SK-N-MC (cell line): ENCODE measurements around the gene TIMM10.
A peak's percentile ranks its signal among the peaks of the same experiment; 100 is the strongest.

Experiments
- DNase-seq: peaks from one replicate; pipeline ENCODE4 v3.0.0-alpha.2; 2011; ENCODE audit warnings: low read depth, low spot score
- H3K27ac ChIP-seq: fragments of 200-600 bp; sonication (generic); 2 replicates; pipeline ENCODE4 v1.5.1; 2016; ENCODE audit warnings: mixed run types
- H3K36me3 ChIP-seq: fragments of 200-600 bp; sonication (generic); 2 replicates; pipeline ENCODE4 v1.6.1; 2017; ENCODE audit warnings: antibody characterized with exemption, low read length, mixed read lengths; ENCODE audit not compliant: insufficient read depth
- H3K4me3 ChIP-seq: fragments of 200-600 bp; sonication (generic); 2 replicates; pipeline ENCODE4 v1.5.1; 2016
- H3K9ac ChIP-seq: fragments of 200-600 bp; sonication (generic); 2 replicates; pipeline ENCODE4 v1.8.0; 2017; ENCODE audit warnings: mixed run types, mixed read lengths; ENCODE audit not compliant: insufficient read length
- H3K9me3 ChIP-seq: fragments of 200-600 bp; sonication (generic); 2 replicates; pipeline ENCODE4 v1.6.1; 2017; ENCODE audit warnings: low read depth, mild to moderate bottlenecking, antibody characterized with exemption, low read length, moderate library complexity, mixed read lengths
- EZH2 ChIP-seq: fragments of 200-600 bp; sonication (generic); IDR thresholded peaks from one replicate; pipeline ENCODE4 v1.6.1; 2017; ENCODE audit warnings: antibody characterized with exemption
- FOXP2 ChIP-seq: optimal IDR thresholded peaks from 2 replicates; pipeline ENCODE3; 2011; ENCODE audit warnings: mild to moderate bottlenecking, moderate library complexity; ENCODE audit not compliant: insufficient read depth; ENCODE audit errors: extremely low read length, control extremely low read depth
- POLR2AphosphoS5 ChIP-seq: IDR thresholded peaks from 2 replicates; pipeline ENCODE4 v1.6.1; 2012; ENCODE audit warnings: mild to moderate bottlenecking, low read depth, low read length, borderline replicate concordance

TIMM10 gene

GRCh38 chr11:57493507-57494503 is 36.7 kb downstream of the TIMM10 start:
- H3K9ac ChIP-seq, result no peak overlapping the region
- no peaks in the 10 kb centered on the region for H3K9me3 ChIP-seq
- DNase-seq, result no peak
- no peak overlapping the region for H3K4me3 ChIP-seq
- no peak overlapping the region; the same call in 1 of the 2 replicates for H3K27ac ChIP-seq
- TF ChIP-seq FOXP2 (no peak), POLR2AphosphoS5 (no peak), EZH2 (no peak)
- H3K36me3 ChIP-seq, result peaks cover 8% of the 10 kb centered on the region; the same call in 1 of the 2 replicates

- Histone ChIP-seq H3K36me3 (peaks cover 8% of the 10 kb centered on the region; the same call in 1 of the 2 replicates), H3K27ac (no peak overlapping the region), H3K4me3 (no peak overlapping the region), H3K9ac (no peak overlapping the region), H3K9me3 (no peaks in the 10 kb centered on the region)
- DNase-seq, result no peak
- TF ChIP-seq EZH2, result no peak
- TF ChIP-seq POLR2AphosphoS5, result no peak
- no peak for TF ChIP-seq FOXP2
Measured at GRCh38 chr11:57491371-57492061, 39.0 kb downstream of the TIMM10 start.

- DNase-seq, result no peak
- no peak for TF ChIP-seq FOXP2
- TF ChIP-seq EZH2, result no peak
- no peak overlapping the region for H3K4me3 ChIP-seq
- H3K36me3 ChIP-seq, result peaks cover 8% of the 10 kb centered on the region; the same call in 1 of the 2 replicates
- H3K9me3 ChIP-seq, result no peaks in the 10 kb centered on the region
- no peak overlapping the region for H3K9ac ChIP-seq
- no peak overlapping the region for H3K27ac ChIP-seq
Measured at GRCh38 chr11:57490456-57491248, 39.9 kb downstream of the TIMM10 start.

- peaks cover 8% of the 10 kb centered on the region; the same call in 1 of the 2 replicates for H3K36me3 ChIP-seq
- no peak for TF ChIP-seq POLR2AphosphoS5
- TF ChIP-seq EZH2, result no peak
- no peak for TF ChIP-seq FOXP2
- no peak overlapping the region for H3K4me3 ChIP-seq
- no peak overlapping the region for H3K9ac ChIP-seq
- DNase-seq, result no peak
- no peak overlapping the region for H3K27ac ChIP-seq
- H3K9me3 ChIP-seq, result no peaks in the 10 kb centered on the region
Measured at GRCh38 chr11:57487920-57488659, 42.5 kb downstream of the TIMM10 start.

GRCh38 chr11:57487021-57487778 is 43.4 kb downstream of the TIMM10 start:
- no peak overlapping the region for H3K4me3 ChIP-seq
- H3K9me3 ChIP-seq, result no peaks in the 10 kb centered on the region
- peaks cover 8% of the 10 kb centered on the region; the same call in 1 of the 2 replicates for H3K36me3 ChIP-seq
- H3K9ac ChIP-seq, result no peak overlapping the region
- no peak overlapping the region for H3K27ac ChIP-seq
- TF ChIP-seq FOXP2, result no peak
- TF ChIP-seq EZH2, result no peak
- no peak for TF ChIP-seq POLR2AphosphoS5
- no peak for DNase-seq

DNA sequence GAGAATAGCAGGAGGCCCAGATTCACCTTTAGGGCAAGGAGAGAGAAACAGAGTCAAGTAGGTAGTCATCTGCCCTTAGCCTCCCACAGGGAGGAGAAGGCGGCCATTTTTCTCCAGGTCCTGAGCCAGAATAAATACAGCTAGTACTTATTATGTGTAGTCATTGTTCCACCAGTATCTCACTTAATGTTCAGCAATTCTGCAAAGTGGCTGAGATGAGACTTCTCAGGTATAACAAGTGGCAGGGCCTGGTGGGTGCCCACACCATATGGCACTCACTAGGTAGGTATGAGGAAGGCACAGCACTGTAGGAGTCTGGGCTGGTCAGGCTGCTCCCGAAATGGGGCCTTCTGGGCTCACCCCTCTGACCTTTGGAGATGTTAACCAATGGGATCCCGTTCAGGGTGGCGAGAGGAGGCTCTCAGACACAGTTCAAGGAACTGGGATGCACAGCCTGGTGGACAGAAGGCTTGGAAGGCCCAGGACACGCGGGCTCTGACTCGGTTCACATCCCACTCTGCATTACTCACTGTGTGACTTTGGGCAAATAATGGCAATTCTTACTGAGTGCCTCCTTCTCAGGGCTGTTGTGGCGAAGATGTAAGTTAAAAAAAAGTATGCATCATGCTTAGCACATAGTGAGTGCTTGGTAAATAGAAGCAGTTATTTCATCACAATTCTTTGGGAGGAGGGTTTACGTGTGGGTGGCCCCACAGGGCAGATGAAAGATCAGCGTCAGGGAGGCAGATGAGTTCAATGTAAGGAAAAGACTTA is 45.1 kb downstream of the TIMM10 start:
- Histone ChIP-seq H3K9me3 (no peaks in the 10 kb centered on the region), H3K27ac (peak overlapping the region; percentile 13; the same call in 1 of the 2 replicates), H3K4me3 (no peak overlapping the region), H3K36me3 (no peaks in the 10 kb centered on the region; the same call in 1 of the 2 replicates), H3K9ac (no peak overlapping the region)
- no peak for DNase-seq
- TF ChIP-seq POLR2AphosphoS5 (no peak), EZH2 (no peak), FOXP2 (no peak)
